HL-60 (cell line): ENCODE measurements around the gene RAB31.

Source experiments
- POLR2AphosphoS5 ChIP-seq: IDR thresholded peaks from 2 replicates; pipeline ENCODE4 v1.6.1; 2012; ENCODE audit warnings: low read depth
- TF ChIP-seq, protein P1 (sequence below): IDR thresholded peaks from one replicate; pipeline ENCODE4 v1.5.1; 2011; ENCODE audit warnings: low read length, control low read depth, inconsistent platforms; ENCODE audit not compliant: insufficient read depth

DNA sequence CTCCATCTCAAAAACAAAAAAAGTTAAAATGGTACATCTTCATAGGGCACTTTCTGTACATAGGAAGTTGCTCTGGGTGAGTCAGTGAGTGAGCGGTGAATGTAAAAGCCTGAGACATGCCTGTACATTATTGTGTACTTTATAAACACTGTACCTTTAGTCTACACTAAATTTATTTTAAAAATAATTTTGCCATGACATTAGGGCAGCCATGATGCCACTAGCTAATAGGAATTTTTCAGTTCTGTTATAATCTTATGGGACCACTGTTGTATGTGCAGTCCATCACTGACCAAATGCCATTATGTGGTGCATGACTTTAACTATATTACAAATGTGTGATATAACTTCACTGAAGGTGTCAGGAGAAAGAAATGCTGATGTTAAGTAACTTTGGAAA, 166.6 kb downstream of the RAB31 start:
- TF ChIP-seq, protein P1, sequence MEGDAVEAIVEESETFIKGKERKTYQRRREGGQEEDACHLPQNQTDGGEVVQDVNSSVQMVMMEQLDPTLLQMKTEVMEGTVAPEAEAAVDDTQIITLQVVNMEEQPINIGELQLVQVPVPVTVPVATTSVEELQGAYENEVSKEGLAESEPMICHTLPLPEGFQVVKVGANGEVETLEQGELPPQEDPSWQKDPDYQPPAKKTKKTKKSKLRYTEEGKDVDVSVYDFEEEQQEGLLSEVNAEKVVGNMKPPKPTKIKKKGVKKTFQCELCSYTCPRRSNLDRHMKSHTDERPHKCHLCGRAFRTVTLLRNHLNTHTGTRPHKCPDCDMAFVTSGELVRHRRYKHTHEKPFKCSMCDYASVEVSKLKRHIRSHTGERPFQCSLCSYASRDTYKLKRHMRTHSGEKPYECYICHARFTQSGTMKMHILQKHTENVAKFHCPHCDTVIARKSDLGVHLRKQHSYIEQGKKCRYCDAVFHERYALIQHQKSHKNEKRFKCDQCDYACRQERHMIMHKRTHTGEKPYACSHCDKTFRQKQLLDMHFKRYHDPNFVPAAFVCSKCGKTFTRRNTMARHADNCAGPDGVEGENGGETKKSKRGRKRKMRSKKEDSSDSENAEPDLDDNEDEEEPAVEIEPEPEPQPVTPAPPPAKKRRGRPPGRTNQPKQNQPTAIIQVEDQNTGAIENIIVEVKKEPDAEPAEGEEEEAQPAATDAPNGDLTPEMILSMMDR, result no peak
- TF ChIP-seq POLR2AphosphoS5, result no peak
